ENCODE measurements around the gene EXOC3L1.

The EXOC3L1 gene

GRCh38 chr16:67196881-67197280, 6.9 kb upstream of the EXOC3L1 start:
- DNase-seq (ENCODE audit: low read depth) = no peak

DNA sequence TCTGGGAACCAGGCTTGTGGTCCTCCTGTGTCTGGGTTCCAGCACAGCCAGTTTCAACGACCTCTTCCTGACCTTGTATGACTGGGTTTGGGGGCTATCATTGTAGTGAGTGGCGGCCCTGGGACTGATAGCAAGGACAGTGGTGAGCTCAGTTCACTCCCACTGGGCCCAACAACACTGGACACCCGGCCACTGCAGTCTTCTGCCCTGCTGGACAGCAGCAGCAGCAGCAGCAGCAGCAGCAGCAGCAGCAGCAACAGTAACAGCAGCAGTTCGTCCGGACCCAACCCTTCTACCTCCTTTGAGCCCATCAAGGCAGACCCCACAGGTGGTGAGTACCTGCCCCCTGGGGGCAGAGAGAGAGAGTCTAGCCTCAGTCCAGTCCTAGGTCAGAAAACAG, 5.7 kb upstream of the EXOC3L1 start:
- DNase-seq (ENCODE audit: low read depth) = no peak

GRCh38 chr16:67194260-67194659, 4.3 kb upstream of the EXOC3L1 start:
- DNase-seq (ENCODE audit: low read depth) = no peak

DNA sequence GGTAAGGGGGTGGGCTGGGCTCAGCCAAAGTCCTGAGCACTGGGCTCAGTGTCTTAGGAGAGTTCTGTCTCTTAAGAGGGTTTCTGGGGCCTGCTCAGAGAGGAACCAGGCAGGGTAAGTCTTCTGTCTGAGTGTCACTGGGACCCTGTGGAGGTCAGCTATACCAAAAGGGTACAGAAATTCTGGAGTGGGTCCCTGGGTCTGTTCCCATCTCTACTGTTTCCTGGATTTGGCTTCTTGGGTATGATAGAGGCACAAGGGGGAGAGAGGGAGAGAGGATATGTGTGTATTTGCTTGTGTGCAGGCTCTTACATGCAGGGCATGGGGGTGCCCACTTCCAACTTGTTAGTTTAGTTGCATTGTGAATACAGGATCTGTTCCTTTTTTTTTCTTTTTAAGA, 3.6 kb upstream of the EXOC3L1 start:
- DNase-seq (ENCODE audit: low read depth) = no peak

- DNase-seq (ENCODE audit: low read depth) = no peak
Measured at GRCh38 chr16:67192781-67193361, 2.9 kb upstream of the EXOC3L1 start.

- peak; percentile 83 for DNase-seq (ENCODE audit: low read depth)
Measured at GRCh38 chr16:67191995-67192681, 2.2 kb upstream of the EXOC3L1 start, which contains the start of gene E2F4. TSS of gene E2F4 (plus strand) at chr16:67192155. CDS start at chr16:67192228, 73 bp downstream.

DNA sequence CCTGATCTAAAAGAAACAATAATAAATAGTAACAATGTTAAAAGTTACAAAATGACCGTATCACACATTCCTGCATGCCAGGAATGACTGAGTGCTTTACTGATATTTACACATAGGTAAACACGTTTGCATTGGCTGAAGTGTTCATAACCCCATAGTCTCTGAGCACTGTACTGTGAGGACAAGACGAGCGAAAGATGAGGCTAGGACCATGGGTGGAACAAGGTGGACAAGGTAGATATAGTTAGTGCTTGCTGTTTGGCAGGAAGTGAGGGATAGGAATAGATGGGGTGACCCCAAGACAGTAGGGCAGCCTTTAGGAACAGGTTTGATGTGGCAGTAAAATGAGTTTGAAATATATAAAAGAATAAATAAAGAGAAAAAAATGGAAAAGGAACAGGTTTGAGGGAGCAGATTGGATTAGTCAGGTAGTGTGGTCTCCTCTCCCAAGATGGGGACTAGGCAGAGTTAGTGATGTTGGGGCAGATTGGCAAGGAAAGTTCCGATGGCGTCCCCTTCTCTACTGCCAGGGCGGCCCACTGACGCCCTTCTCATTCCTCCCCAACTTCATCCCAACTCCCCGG, 1.6 kb upstream of the EXOC3L1 start:
- DNase-seq (ENCODE audit: low read depth) = no peak

- DNase-seq (ENCODE audit: low read depth) = no peak
Measured at GRCh38 chr16:67190448-67191399, 788 bp upstream of the EXOC3L1 start.

GRCh38 chr16:67188798-67189197, 1.1 kb downstream of the EXOC3L1 start:
- DNase-seq (ENCODE audit: low read depth) = no peak

GRCh38 chr16:67188323-67188722, 1.6 kb downstream of the EXOC3L1 start:
- DNase-seq (ENCODE audit: low read depth) = no peak

GRCh38 chr16:67187175-67187890, 2.6 kb downstream of the EXOC3L1 start:
- no peak for DNase-seq (ENCODE audit: low read depth)

GRCh38 chr16:67186550-67186950, 3.4 kb downstream of the EXOC3L1 start:
- no peak for DNase-seq (ENCODE audit: low read depth)

DNA sequence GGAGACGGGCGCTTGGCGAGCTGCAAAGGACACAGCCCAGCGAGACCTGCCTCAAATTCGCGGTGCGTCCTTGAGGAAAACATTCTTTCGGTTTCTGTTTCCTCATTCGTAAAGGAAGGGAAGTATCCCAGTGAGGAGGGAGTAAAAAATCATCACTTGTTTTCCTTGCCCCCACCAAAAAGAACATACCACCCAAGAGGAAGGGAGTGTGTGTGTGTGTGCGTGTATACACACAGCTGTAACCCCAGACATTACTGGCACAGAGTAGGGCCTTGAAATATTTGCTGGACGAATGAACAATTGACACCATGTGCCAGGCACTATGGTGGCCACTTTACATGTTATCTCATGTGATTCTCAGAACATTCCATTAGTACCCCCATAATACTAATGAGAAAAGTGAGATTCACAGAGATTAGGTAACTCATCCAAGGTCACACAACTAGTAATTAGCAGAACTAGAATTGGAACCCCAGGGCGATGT, 4.2 kb downstream of the EXOC3L1 start:
- no peak for DNase-seq (ENCODE audit: low read depth)

DNA sequence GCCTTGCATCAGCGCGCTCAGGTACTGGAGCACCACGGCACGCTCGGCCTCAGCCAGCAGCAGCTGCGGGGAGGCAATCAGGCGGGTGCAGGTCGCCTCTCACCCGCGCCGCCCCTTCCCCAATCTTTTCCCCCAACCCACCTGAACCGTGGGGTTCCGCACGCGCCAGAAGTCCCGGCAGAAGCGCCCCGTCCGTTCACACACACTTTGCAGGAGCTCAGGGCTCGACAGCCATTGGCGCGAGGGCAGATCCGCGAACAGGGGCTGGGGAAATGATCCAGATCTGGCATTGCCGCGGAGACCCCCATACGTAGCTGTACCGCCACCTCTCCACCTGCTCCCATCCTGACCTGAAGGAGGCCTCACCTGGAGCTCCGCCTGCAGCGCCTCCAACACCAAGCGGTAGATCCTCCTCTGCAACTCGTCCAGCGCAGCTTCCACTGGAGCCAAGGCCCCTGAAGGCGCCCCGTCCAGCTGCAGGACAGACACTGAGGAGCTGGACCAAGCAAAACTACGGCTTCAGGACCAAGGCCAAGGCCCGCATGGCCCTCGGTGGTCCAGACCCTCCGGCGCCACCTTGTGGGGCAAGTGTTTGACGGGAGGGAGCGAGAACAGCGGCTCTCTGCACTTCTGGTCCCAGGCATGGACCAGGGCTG, 4.8 kb downstream of the EXOC3L1 start:
- DNase-seq (ENCODE audit: low read depth) = peak; percentile 81

GRCh38 chr16:67184453-67184994, 5.4 kb downstream of the EXOC3L1 start:
- DNase-seq (ENCODE audit: low read depth) = no peak

- DNase-seq (ENCODE audit: low read depth) = peak; percentile 86
Measured at GRCh38 chr16:67183627-67184452, 6.1 kb downstream of the EXOC3L1 start, which contains the start of gene MATCAP1. TSS of gene MATCAP1 (minus strand) at chr16:67183963. CDS start at chr16:67180610, 3,353 bp downstream.

- DNase-seq (ENCODE audit: low read depth) = no peak
Measured at GRCh38 chr16:67183284-67183626, 6.7 kb downstream of the EXOC3L1 start.

GRCh38 chr16:67182288-67182687, 7.6 kb downstream of the EXOC3L1 start:
- DNase-seq (ENCODE audit: low read depth) = no peak

GRCh38 chr16:67181346-67181745, 8.6 kb downstream of the EXOC3L1 start:
- no peak for DNase-seq (ENCODE audit: low read depth)

DNA sequence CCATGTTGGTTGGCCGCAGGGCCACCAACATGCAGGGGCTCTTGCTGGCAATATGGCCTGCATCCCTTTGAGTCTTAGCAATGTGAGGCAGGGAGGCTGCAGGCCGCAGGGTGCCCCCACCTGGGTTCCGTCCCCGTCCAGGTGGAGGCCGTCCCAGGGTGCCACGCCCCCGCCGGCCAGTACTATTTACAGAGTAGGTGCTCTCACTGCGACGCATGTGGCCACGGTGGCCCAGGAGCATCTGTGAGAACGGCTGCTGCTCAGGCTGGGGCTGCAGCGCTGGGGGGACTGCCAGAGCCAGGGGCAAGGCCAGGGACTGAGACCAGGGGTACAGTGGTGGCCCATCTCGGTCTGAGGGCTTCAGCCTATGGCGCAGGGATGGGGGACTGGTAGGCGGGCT, 9.8 kb downstream of the EXOC3L1 start:
- DNase-seq (ENCODE audit: low read depth) = no peak
